Right ventricle myocardium inferior (tissue), 1 donor: ENCODE results near the gene WSCD1. TPM values are rescaled to one million over a fixed set of nuclear protein-coding genes. Genes with fewer than 3 reads are reported as not detected.

Experiments
- ATAC-seq: fragments of 200-7000 bp; cut with Tn5 transposase; one replicate; pipeline ENCODE4 v1.9.1; 2020; ENCODE audit warnings: mild to moderate bottlenecking, moderate library complexity
- DNase-seq: peaks from one replicate; pipeline ENCODE4 v3.0.0; 2021; ENCODE audit errors: missing footprints
- intact Hi-C: fragments of 100-400 bp; cut with DNase I; formaldehyde crosslinking; loops from one replicate; pipeline ENCODE4 v1.11.0; 2022
- total RNA-seq: library from RNA; stranded (reverse); fragmentation: NEBNext Ultra II Directional; extraction: Animal tissue kit (Norgen Biotek cat#: 25700); gene quantifications from one replicate; pipeline ENCODE4 v1.2.1, GENCODE V29; 2021
- donor health status: DM: no; HTN: yes; CAD: no; lungs with severe emphysema.

Gene WSCD1
- total RNA-seq, 1 donor from 2014 or later = 10.6 TPM

GRCh38 chr17:6135236-6135635 lies 65.1 kb downstream of the WSCD1 start:
- intact Hi-C loops = no loop called here
- DNase-seq (no peak), ATAC-seq (no peak)

GRCh38 chr17:6135996-6136395 lies 65.8 kb downstream of the WSCD1 start:
- no peak for DNase-seq
- intact Hi-C loops = no loop called here
- ATAC-seq = no peak

- no peak for DNase-seq
- intact Hi-C loops = no loop called here
Measured at GRCh38 chr17:6137716-6138502, 67.7 kb downstream of the WSCD1 start.

GRCh38 chr17:6138761-6139446 lies 68.7 kb downstream of the WSCD1 start:
- intact Hi-C loops = no loop called here

More at GRCh38 chr17:6137716-6138502, 67.7 kb downstream of the WSCD1 start:
- no peak for ATAC-seq

GRCh38 chr17:6139447-6139832 lies 69.3 kb downstream of the WSCD1 start:
- intact Hi-C loops = no loop called here
- DNase-seq = no peak
- ATAC-seq = no peak

More at GRCh38 chr17:6138761-6139446, 68.7 kb downstream of the WSCD1 start:
- DNase-seq (no peak), ATAC-seq (no peak)

GRCh38 chr17:6140188-6140587 lies 70.0 kb downstream of the WSCD1 start:
- no peak for ATAC-seq
- intact Hi-C loops = no loop called here

GRCh38 chr17:6140728-6141330 lies 70.7 kb downstream of the WSCD1 start:
- DNase-seq = no peak
- no peak for ATAC-seq
- intact Hi-C loops = no loop called here

More at GRCh38 chr17:6140188-6140587, 70.0 kb downstream of the WSCD1 start:
- DNase-seq = no peak

GRCh38 chr17:6142701-6143100 lies 72.5 kb downstream of the WSCD1 start:
- no peak for ATAC-seq
- intact Hi-C loops = no loop called here
- no peak for DNase-seq

- DNase-seq (no peak), ATAC-seq (no peak)
- intact Hi-C loops = no loop called here
Measured at GRCh38 chr17:6145946-6146345, 75.8 kb downstream of the WSCD1 start.

- intact Hi-C loops = no loop called here
- no peak for DNase-seq
- no peak for ATAC-seq
Measured at GRCh38 chr17:6147042-6147441, 76.9 kb downstream of the WSCD1 start.

- intact Hi-C loops = no loop called here
Measured at GRCh38 chr17:6153375-6153774, 83.2 kb downstream of the WSCD1 start.

GRCh38 chr17:6157716-6158115 lies 87.5 kb downstream of the WSCD1 start:
- intact Hi-C loops = no loop called here
- no peak for ATAC-seq
- DNase-seq = no peak

More at GRCh38 chr17:6153375-6153774, 83.2 kb downstream of the WSCD1 start:
- ATAC-seq (no peak), DNase-seq (no peak)

- no peak for ATAC-seq
- intact Hi-C loops = no loop called here
Measured at GRCh38 chr17:6159541-6160231, 89.5 kb downstream of the WSCD1 start.

GRCh38 chr17:6160232-6160555 lies 90.0 kb downstream of the WSCD1 start:
- DNase-seq (no peak), ATAC-seq (no peak)
- intact Hi-C loops = no loop called here

More at GRCh38 chr17:6159541-6160231, 89.5 kb downstream of the WSCD1 start:
- DNase-seq = no peak

GRCh38 chr17:6160911-6161855 lies 91.0 kb downstream of the WSCD1 start:
- intact Hi-C loops = no loop called here
- DNase-seq (no peak), ATAC-seq (no peak)

GRCh38 chr17:6162216-6162615 lies 92.0 kb downstream of the WSCD1 start:
- intact Hi-C loops = no loop called here
- no peak for DNase-seq
- ATAC-seq = no peak

GRCh38 chr17:6162892-6163291 lies 92.7 kb downstream of the WSCD1 start:
- no peak for DNase-seq
- no peak for ATAC-seq
- intact Hi-C loops = no loop called here

- intact Hi-C loops = no loop called here
- DNase-seq = no peak
- ATAC-seq = no peak
Measured at GRCh38 chr17:6163612-6164333, 93.6 kb downstream of the WSCD1 start.
